NCI-H1694 (cell line): ENCODE data around the gene VMAC.
A peak's percentile ranks its signal among the peaks of the same experiment; 100 is the strongest.
"Not testable (repeated sequence)": the region's sequence is repeated elsewhere in the genome, so short reads cannot be mapped to it uniquely, and the experiment has no call there.

Experiments
- DNase-seq: peaks from one replicate; lab custom pipeline; 2025; lab: John Stamatoyannopoulos, UW

VMAC gene

GRCh38 chr19:5884065-5884811 is 20.4 kb upstream of the VMAC start:
- DNase-seq = not testable (repeated sequence)

- DNase-seq = no peak
Measured at GRCh38 chr19:5889288-5889971, 15.2 kb upstream of the VMAC start.

DNA sequence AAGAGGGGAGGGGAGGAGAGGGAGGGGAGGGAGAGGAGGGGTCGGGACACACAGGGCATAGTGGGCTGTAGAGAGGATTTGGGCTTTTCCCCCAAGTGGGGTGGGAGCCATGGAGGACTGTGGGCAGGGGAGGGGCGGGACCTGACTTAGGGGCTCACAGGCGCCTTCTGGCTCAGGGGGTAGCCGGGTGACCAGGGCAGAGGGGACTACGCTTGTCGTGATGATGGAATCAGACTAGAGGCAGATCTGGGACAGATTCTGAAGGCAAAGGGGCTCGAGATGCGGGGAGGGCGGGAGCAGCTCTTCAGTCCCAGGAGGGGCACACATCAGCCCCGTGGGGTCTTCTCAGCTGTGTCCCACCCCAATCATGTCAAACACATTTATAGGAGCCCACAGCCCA is 14.6 kb upstream of the VMAC start:
- no peak for DNase-seq

DNA sequence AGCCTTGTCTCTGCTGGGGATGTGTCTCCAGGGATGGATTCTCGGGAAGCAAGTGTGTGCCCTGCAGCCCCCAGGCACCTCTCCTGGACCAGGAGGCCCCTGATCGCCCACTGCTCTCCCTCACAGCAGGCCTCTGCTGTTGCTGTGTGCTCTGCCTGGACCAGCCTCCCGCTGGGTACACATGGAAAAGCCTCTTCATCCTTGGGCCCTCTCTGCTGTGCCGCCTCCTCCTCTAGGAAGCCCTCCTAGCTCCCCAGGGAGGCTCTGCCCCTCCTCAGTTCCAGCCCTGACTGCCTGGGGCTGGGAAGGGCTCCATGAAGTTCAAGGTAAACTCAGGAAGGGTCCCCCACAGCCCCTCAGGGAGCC is 13.1 kb upstream of the VMAC start:
- no peak for DNase-seq

- no peak for DNase-seq
Measured at GRCh38 chr19:5891938-5892771, 12.5 kb upstream of the VMAC start.

DNA sequence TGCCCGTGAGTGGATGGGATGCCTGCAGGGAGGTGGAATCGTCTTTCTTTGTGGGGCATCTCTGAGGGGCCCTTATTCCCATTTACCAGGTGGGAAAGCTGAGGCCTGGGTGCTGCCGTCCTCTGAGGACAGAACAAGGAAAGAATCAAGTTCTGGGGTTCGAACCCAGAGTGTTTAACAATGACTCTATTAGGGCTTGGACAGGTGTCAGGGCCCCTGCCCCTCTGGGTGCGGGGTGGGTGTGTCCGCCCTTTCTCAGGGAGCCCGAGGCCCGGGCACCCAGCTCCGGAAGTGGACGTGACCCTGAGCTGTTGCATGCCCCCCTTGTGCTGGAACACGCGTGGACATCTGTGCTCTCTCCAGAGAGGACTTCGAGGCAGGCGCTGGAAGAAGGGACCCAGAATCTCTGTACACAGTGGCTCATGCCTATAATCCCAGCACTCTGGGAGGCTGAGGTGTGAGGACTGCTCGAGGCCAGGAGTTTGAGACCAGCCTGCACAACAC is 11.8 kb upstream of the VMAC start:
- DNase-seq = no peak

DNA sequence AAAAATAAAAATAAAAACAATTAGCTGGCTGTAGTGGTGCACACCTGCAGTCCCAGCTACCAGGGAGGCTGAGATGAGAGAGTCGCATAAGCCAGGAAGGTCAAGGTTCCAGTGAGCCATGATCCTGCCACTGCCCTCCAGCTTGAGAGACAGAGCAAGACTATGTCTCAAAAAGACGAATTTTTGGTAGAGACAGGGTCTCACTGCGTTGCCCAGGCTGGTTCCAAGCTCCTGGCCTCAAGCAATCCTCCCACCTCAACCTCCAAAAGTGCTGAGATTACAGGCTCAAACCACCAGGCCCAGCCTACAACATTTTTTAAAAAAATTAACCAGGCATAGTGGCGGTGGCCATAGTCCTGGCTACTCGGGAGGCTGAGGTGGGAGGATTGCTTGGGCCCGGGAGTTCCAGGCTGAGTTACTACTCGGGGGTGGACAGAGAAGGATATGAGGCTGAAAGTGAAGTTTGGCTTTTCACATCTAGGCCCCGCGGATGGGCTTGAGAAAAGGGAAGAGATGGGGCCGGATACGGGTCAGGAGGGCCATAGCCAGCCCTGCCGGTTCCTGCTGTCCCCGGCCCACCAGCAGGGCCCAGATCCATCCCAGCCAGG is 11.3 kb upstream of the VMAC start:
- no peak for DNase-seq

GRCh38 chr19:5893907-5894703 is 10.6 kb upstream of the VMAC start:
- DNase-seq = peak; percentile 13

- no peak for DNase-seq
Measured at GRCh38 chr19:5894704-5895349, 9.8 kb upstream of the VMAC start.

GRCh38 chr19:5895409-5895808 is 9.3 kb upstream of the VMAC start:
- DNase-seq = no peak

DNA sequence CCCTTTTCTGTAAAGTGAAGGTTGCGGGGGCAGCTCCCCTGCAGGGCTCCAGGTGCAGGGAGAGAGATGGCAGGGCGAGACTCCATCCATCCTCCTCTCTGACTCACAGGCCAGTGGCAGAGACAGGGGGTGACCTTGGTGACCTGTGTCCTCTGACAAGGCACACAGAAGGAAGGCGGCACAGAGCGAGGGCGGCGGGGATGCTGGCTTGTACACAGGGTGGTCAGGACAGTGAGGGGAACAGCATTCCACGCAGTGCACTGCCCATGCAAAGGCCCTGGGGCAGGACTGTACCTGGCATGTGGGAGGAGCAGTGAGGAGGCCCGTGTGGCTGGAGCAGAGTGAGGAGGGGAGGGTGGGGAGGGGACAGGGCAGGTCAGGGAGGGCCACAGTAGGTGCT is 8.8 kb upstream of the VMAC start:
- DNase-seq = no peak

DNA sequence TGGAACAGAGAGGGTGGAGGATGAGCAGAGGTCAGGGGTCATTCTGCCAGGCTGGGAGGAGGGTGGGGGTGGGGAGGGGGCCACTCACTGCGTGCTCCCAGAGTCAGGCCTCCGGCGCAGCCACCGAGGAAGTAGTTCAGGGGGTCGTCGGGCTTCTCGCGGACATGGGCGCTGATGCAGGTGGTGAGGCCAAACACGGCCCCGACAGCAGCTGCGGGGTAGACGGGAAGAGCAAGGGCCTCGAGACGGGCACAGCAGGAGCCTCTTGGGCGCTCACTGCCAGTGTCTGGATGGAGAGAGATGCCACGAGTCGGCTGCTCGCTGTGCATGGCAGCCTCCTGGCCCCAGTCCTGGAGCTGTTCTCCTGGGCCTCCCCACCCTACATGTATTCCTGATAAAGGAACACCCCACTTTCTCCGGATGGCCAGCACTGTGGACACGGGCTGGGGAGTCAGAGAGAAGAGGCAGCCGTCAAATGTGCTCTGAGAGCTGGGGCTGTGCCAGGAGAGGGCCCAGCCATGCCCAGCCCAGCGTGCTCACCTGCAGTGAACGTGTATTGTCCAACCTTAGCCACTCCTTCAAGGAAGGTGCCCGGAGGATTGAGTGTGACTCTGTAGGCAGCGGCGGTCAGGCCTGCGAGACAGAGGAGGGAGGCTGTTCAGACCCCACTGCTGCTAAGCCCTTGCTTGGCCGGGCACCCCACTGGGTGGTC is 8.2 kb upstream of the VMAC start:
- no peak for DNase-seq

GRCh38 chr19:5897189-5897969 is 7.3 kb upstream of the VMAC start:
- DNase-seq = no peak

DNA sequence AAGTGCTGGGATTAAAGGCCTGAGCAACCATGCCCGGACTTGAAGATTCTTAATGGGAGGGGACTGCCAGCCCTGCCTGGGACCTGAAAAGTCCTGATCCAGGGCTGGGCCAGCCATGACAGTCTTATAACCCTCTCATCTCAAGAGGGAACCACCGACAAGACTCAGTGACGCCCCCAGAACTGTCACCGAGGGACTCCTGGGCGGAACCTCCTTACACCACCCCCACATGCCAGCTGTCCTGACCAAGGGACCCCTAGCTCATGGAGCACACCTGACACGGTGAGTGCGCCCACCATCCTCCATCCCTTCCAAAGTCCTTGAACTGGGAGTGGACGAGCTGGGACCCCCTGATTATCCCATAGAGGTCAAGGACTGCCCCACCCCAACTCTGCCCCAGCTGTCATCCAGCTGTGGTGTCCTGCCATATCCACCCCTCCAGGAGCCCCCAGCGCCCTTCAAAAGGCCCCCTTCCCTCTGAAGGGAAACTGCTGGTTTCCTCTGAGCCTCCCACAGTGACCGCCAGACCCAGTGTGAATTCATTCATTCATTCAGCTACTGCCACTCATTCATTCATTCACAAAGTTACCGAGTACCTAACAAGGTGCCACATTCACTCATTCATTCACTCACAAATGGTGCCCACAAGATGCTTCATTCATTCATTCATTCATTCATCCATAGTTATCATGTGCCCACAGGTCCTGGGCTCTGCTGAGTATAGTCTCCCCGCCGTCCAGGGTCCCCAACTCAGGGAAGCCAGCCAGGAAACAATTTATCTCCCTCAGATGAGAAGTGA is 4.7 kb upstream of the VMAC start:
- DNase-seq = no peak

GRCh38 chr19:5900976-5901375 is 3.7 kb upstream of the VMAC start:
- DNase-seq = no peak

DNA sequence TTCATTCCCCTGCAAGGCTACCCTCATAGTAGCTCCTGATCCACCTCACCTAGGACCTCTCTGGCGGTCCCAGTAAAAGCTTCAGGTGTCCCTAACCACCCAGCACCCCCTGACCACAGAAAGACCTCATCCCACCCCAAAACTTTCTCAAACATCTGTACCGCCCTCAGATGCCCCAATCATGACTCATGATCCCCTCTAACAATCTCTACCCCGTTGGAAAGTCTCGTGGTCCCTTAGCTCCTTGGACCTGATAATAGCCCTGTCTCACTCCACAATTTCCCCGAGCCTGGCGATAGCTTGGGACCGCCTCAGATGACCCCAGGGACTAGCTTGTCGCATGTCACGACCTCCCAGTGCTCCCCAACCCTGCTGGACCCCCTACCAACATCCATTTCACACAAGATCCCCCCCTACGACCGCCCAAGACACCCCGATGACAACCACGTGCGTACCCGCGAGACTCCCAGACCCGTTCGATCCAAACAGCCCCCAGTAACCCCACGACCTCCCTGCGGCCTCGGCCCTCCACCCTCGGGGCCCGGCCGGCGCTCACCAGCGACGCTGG is 1.5 kb upstream of the VMAC start:
- no peak for DNase-seq

GRCh38 chr19:5903624-5904351 is 884 bp upstream of the VMAC start, which contains the start of gene NDUFA11:
NDUFA11 (minus strand) TSS chr19:5903790; CDS start chr19:5903708, 82 bp downstream.
- peak; percentile 90 for DNase-seq
